K562 (cell line): ENCODE data around the gene MARK2. TPM values are rescaled to one million over a fixed set of nuclear protein-coding genes. Genes with fewer than 3 reads are reported as not detected.
A peak's percentile ranks its signal among the peaks of the same experiment; 100 is the strongest.

Experiments used
- ATAC-seq: fragments of 200-7000 bp; cut with Tn5 transposase; 3 replicates; pipeline ENCODE4 v1.9.1; 2020; ENCODE audit warnings: moderate library complexity
- BruUV-seq: library from RNA; stranded (reverse); fragments of 400-500 nt; replicated peaks from 2 replicates; lab custom pipeline; 2021; lab: Mats Ljungman, UMichigan
- CTCF ChIA-PET: fragments of 300-600 bp; formaldehyde crosslinking; extraction: SDS; loops from one replicate; lab custom pipeline; 2021; ENCODE audit warnings: low intra/inter-chr PET ratio; lab: Yijun Ruan, JAX
- POLR2A ChIA-PET: fragments of 300-600, 350-650 bp; sonication (Branson Sonifier 250); formaldehyde crosslinking; extraction: SDS; loops from one replicate; lab custom pipeline; 2021; ENCODE audit warnings: antibody characterized with exemption, inconsistent platforms; lab: Yijun Ruan, JAX
- DNase-seq, 4 experiments: peaks; one replicate each; pipeline versions ENCODE4 v3.0.0 to v3.0.0-alpha.2; 2011 to 2018; ENCODE audit warnings: low spot score in 3 of 4, mixed read lengths in 3 of 4; ENCODE audit errors: extremely low read depth in 1 of 4
- FAIRE-seq: peaks from 2 replicates; lab custom pipeline; 2011; peaks lifted over from hg19 to GRCh38; lab: Jason Lieb, UNC
- H2AFZ ChIP-seq: 2 replicates; pipeline ENCODE4 v1.6.0; 2011; ENCODE audit warnings: low read depth, low read length, control low read depth, inconsistent platforms
- H3K27ac ChIP-seq: fragments of 200-600 bp; 3 replicates; pipeline ENCODE4 v1.8.0; 2011; ENCODE audit warnings: low read depth, mild to moderate bottlenecking, control low read depth, inconsistent platforms, low read length, moderate library complexity, mixed read lengths; ENCODE audit errors: extremely low read depth
- H3K27me3 ChIP-seq, 2 experiments: fragments of 300-600 bp in 1 of 2; 2 replicates in 1 of 2; 3 replicates in 1 of 2; pipeline versions ENCODE4 v1.6.0 to v1.8.0; 2011; ENCODE audit warnings: inconsistent platforms in 2 of 2, low read length in 2 of 2, mild to moderate bottlenecking in 1 of 2, mixed read lengths in 1 of 2, moderate library complexity in 1 of 2; ENCODE audit not compliant: control insufficient read depth in 2 of 2, insufficient read depth in 2 of 2
- H3K36me3 ChIP-seq: fragments of 300-600 bp; 3 replicates; pipeline ENCODE4 v1.8.0; 2011; ENCODE audit warnings: mild to moderate bottlenecking, low read length, inconsistent platforms; ENCODE audit not compliant: control insufficient read depth, insufficient read depth
- H3K4me1 ChIP-seq, 2 experiments: fragments of 200-600 bp in 1 of 2; replicated peaks in 1 of 2; 2 replicates in 1 of 2; 3 replicates in 1 of 2; pipeline versions ENCODE4 v1.5.1 to v1.8.0; 2011; ENCODE audit warnings: inconsistent platforms in 2 of 2, low read length in 2 of 2, mild to moderate bottlenecking in 1 of 2, mixed read lengths in 1 of 2, moderate library complexity in 1 of 2; ENCODE audit not compliant: control insufficient read depth in 2 of 2, insufficient read depth in 2 of 2
- H3K4me2 ChIP-seq: 2 replicates; pipeline ENCODE4 v1.6.1; 2011; ENCODE audit warnings: low read length, control low read depth, inconsistent platforms, mixed read lengths; ENCODE audit not compliant: insufficient read depth
- H3K4me3 ChIP-seq: fragments of 200-600 bp; sonication (generic), shearing (Covaris generic); 2 replicates; pipeline ENCODE4 v1.5.1; 2016; ENCODE audit warnings: control low read depth, inconsistent platforms
- H3K79me2 ChIP-seq: fragments of 200-600 bp; 3 replicates; pipeline ENCODE4 v1.8.0; 2011; ENCODE audit warnings: low read length, inconsistent platforms; ENCODE audit not compliant: control insufficient read depth, insufficient read depth
- H3K9ac ChIP-seq, 2 experiments: 2 replicates each; pipeline versions ENCODE4 v1.6.0 to v1.6.1; 2011; ENCODE audit warnings: low read depth in 2 of 2, low read length in 2 of 2, control low read depth in 1 of 2, inconsistent platforms in 1 of 2, mild to moderate bottlenecking in 1 of 2, mixed read lengths in 1 of 2; ENCODE audit not compliant: insufficient read depth in 1 of 2
- H3K9me1 ChIP-seq: one replicate; pipeline ENCODE4 v1.6.0; 2011; ENCODE audit warnings: inconsistent platforms, mild to moderate bottlenecking, low read length, moderate library complexity; ENCODE audit not compliant: control insufficient read depth, insufficient read depth
- H3K9me3 ChIP-seq: replicated peaks from 2 replicates; pipeline ENCODE4 v1.5.1; 2011; ENCODE audit warnings: low read depth, low read length, inconsistent platforms; ENCODE audit not compliant: control insufficient read depth, insufficient read depth
- H4K20me1 ChIP-seq: replicated peaks from 2 replicates; pipeline ENCODE4 v1.6.1; 2011; ENCODE audit warnings: low read length, inconsistent platforms, mixed read lengths; ENCODE audit not compliant: control insufficient read depth, insufficient read depth
- ARNT ChIP-seq, 2 experiments: fragments of 450-650 bp; IDR thresholded peaks; 2 replicates each; pipeline ENCODE4 v1.6.1; 2016; ENCODE audit warnings: mild to moderate bottlenecking in 1 of 2
- BRD9 ChIP-seq: fragments of 450-650 bp; IDR thresholded peaks from 2 replicates; pipeline ENCODE4 v1.6.1; 2018; ENCODE audit warnings: low read depth; ENCODE audit not compliant: partially characterized antibody
- C11orf30 ChIP-seq: fragments of 450-650 bp; IDR thresholded peaks from 2 replicates; pipeline ENCODE4 v1.6.1; 2016; ENCODE audit warnings: low read depth, mild to moderate bottlenecking
- JUNB ChIP-seq: fragments of 450-650 bp; formaldehyde crosslinking; conservative IDR thresholded peaks from 2 replicates; pipeline ENCODE4 v1.4.0; 2020; ENCODE audit warnings: mild to moderate bottlenecking
- JUND ChIP-seq, 2 experiments: IDR thresholded peaks; 2 replicates in 1 of 2; 3 replicates in 1 of 2; pipeline ENCODE4 v1.6.1; 2011; ENCODE audit warnings: borderline replicate concordance in 2 of 2, low read depth in 2 of 2, low read length in 2 of 2, improper control_type of control experiment in 1 of 2, missing biosample characterization in 1 of 2, missing genetic modification characterization in 1 of 2, missing genetic modification reagents in 1 of 2
- NCOA2 ChIP-seq, 2 experiments: fragments of 450-650 bp; IDR thresholded peaks; 2 replicates each; pipeline ENCODE4 v1.6.1; 2018; ENCODE audit warnings: mild to moderate bottlenecking in 2 of 2, moderate library complexity in 1 of 2; ENCODE audit not compliant: partially characterized antibody in 2 of 2
- NCOR1 ChIP-seq: fragments of 450-650 bp; IDR thresholded peaks from 2 replicates; pipeline ENCODE4 v1.6.1; 2016; ENCODE audit warnings: mild to moderate bottlenecking, moderate library complexity
- PHTF2 ChIP-seq: fragments of 250-450 bp; sonication (Bioruptor Pico); IDR thresholded peaks from 2 replicates; pipeline ENCODE4 v1.5.0; 2021; ENCODE audit warnings: mild to moderate bottlenecking
- SMC3 ChIP-seq: conservative IDR thresholded peaks from 2 replicates; pipeline ENCODE4 v1.6.1; 2011; ENCODE audit warnings: low read depth, low read length, improper control_type of control experiment; ENCODE audit not compliant: insufficient read depth
- ZNF146 ChIP-seq: IDR thresholded peaks from one replicate; pipeline ENCODE4 v1.6.1; 2018; ENCODE audit warnings: missing compliant biosample characterization; ENCODE audit not compliant: unreplicated experiment
- ZNF766 ChIP-seq: fragments of 200-800 bp; sonication (Bioruptor generic); conservative IDR thresholded peaks from 2 replicates; pipeline ENCODE4 v1.6.1; 2016; ENCODE audit warnings: missing genetic modification characterization, missing compliant biosample characterization
- WGBS: fragments of 100-300 bp; shearing (Covaris generic); methylation state at CpG from one replicate; pipeline ENCODE4 v1.1.6; 2016; ENCODE audit warnings: low coverage, mixed read lengths; ENCODE audit not compliant: insufficient coverage; ENCODE audit errors: missing lambda C conversion rate; 5-methylcytosine and 5-hydroxymethylcytosine counted together
- in situ Hi-C: fragments of 300-500 bp; cut with MboI; formaldehyde crosslinking; loops from 4 replicates; pipeline ENCODE4 v1.15.0; 2018; ENCODE audit warnings: inconsistent platforms, mixed read lengths
- intact Hi-C: fragments of 100-400 bp; cut with micrococcal nuclease; formaldehyde crosslinking; loops from 2 replicates; pipeline ENCODE4 v1.14.2; 2022
- polyA plus RNA-seq, 8 experiments: library from polyadenylated mRNA; depleted of rRNA in 4 of 8; stranded (reverse) in 5 of 8; unstranded in 3 of 8; fragments of >200 nt; fragmentation: Nextera tagmentation in 2 of 8; fragmentation: Illumina TruSeq in 1 of 8; extraction: Ambion mirVana in 2 of 8; extraction: Trizol in 1 of 8; gene quantifications; 2 replicates each; pipeline versions ENCODE4 v1.2.1 to v1.2.3, GENCODE V29; 2011 to 2014; ENCODE audit warnings: inconsistent platforms in 1 of 8, missing spikeins in 1 of 8
- total RNA-seq, 7 experiments: library from RNA; depleted of rRNA in 6 of 7; stranded (reverse); fragments of >200 nt in 6 of 7; fragmentation: Illumina TruSeq in 2 of 7; extraction: Trizol in 2 of 7; gene quantifications; 2 replicates each; pipeline versions ENCODE4 v1.2.1 to v1.2.3, GENCODE V29; 2011 to 2021; ENCODE audit warnings: low replicate concordance in 1 of 7
- TF ChIP-seq, protein P1 (sequence below): fragments of 450-650 bp; IDR thresholded peaks from 2 replicates; pipeline ENCODE4 v1.6.1; 2016; ENCODE audit warnings: low read depth, mild to moderate bottlenecking, moderate library complexity
- TF ChIP-seq, protein P2 (sequence below): fragments of 450-650 bp; conservative IDR thresholded peaks from 2 replicates; pipeline ENCODE4 v1.6.1; 2016; ENCODE audit warnings: missing genetic modification characterization, low read depth, mild to moderate bottlenecking, missing compliant biosample characterization, moderate library complexity
- TF ChIP-seq, protein P3 (sequence below): sonication (generic); formaldehyde crosslinking; IDR thresholded peaks from 2 replicates; pipeline ENCODE4 v1.8.1; 2023; ENCODE audit warnings: mild to moderate bottlenecking, missing genetic modification reagents, moderate library complexity

Gene MARK2
- total and polyA plus RNA-seq, 9 of the 15 experiments (the other 6 are each of a cell fraction or from before 2014, with no cell fraction given) = 0.32 to 43.5 (median 15.1) TPM

DNA sequence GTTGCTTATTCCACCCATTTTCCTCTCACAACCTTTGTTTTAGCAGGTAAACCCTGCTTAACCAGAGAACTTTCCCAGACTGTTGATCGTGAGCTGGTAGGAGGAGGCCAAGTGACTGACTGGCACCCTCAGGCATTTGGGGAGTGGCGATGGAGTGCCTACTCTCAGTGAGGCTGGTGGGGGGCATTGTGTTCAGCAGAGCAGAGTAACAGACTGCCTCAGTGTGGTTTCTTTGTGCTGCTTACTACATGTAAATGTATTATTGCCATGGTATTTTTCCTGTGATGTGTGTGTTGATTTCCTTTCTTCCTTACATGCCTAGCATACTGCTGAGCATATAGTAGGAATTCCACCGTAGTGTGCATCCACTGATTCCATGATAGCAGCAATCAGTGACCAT is 2.6 kb downstream of the MARK2 start (continued):
- TF ChIP-seq, protein P1, sequence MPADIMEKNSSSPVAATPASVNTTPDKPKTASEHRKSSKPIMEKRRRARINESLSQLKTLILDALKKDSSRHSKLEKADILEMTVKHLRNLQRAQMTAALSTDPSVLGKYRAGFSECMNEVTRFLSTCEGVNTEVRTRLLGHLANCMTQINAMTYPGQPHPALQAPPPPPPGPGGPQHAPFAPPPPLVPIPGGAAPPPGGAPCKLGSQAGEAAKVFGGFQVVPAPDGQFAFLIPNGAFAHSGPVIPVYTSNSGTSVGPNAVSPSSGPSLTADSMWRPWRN = no peak
- TF ChIP-seq JUNB (CRISPR knock-in tag) (no peak), NCOR1 (no peak), JUND (IDR thresholded peaks at IDR 0.05; ENCODE audit: borderline replicate concordance, low read depth, low read length) (no peak), JUND (tag; IDR thresholded peaks at IDR 0.05; ENCODE audit: borderline replicate concordance, low read depth, low read length) (no peak)

DNA sequence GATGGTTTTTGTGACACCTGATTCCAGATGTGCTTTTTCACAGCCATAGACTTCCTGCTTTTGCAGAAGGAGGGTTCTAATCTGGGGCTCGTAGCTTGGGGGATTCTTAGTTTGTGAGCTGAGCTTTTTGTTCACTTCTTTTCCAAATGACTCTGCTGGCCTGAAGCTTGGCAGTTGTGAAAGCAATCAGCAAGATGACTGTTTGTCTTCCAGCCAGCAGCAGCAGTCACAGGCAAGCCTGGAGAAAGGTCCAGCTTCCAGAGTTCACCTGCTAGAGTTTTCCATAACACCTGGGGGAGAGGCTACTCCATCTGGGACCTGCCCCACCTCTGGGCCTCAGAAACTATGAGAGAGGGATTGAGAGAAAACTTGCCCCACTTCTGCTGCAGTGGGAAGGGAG is 4.1 kb downstream of the MARK2 start:
- ChIA-PET CTCF (no interaction called here), POLR2A (interaction anchor here (0.6 to 0.8 kb wide), 3 partner anchors 32 to 44 kb away, joined by 3 to 4 read pairs (median 4); no protein-coding TSS in a partner anchor)
- Histone ChIP-seq H3K4me2 (no peak overlapping the region), H3K27me3 (no peaks in the 10 kb centered on the region), H3K9me3 (no peaks in the 10 kb centered on the region), H3K9me1 (peaks cover 5% of the 10 kb centered on the region), H4K20me1 (peaks cover 50% of the 10 kb centered on the region), H2AFZ (no peak overlapping the region), H3K36me3 (peaks cover 48% of the 10 kb centered on the region; the same call in 2 of the 3 replicates), H3K79me2 (peaks cover 86% of the 10 kb centered on the region), H3K27ac (no peak overlapping the region), H3K4me1 (peaks cover 31 to 38% of the 10 kb centered on the region in 2 experiments), H3K4me3 (no peak overlapping the region), H3K9ac (peak overlapping the region in 1 of 2 experiments; percentile 39; a peak in 1 of 4 replicates)
- in situ Hi-C loops = no loop called here
- no peak for DNase-seq
- ATAC-seq = no peak
- no peak for TF ChIP-seq NCOA2 (IDR thresholded peaks at IDR 0.05; ENCODE audit: partially characterized antibody in 2 of 2)
- TF ChIP-seq, protein P2, sequence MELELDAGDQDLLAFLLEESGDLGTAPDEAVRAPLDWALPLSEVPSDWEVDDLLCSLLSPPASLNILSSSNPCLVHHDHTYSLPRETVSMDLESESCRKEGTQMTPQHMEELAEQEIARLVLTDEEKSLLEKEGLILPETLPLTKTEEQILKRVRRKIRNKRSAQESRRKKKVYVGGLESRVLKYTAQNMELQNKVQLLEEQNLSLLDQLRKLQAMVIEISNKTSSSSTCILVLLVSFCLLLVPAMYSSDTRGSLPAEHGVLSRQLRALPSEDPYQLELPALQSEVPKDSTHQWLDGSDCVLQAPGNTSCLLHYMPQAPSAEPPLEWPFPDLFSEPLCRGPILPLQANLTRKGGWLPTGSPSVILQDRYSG (tag) = no peak
- no peak for TF ChIP-seq PHTF2 (CRISPR knock-in tag)
- no peak for TF ChIP-seq SMC3
- TF ChIP-seq ARNT (IDR thresholded peaks at IDR 0.05) = no peak
- TF ChIP-seq ZNF146 (CRISPR knock-in tag) = no peak
- no peak for TF ChIP-seq C11orf30
- TF ChIP-seq, protein P3, sequence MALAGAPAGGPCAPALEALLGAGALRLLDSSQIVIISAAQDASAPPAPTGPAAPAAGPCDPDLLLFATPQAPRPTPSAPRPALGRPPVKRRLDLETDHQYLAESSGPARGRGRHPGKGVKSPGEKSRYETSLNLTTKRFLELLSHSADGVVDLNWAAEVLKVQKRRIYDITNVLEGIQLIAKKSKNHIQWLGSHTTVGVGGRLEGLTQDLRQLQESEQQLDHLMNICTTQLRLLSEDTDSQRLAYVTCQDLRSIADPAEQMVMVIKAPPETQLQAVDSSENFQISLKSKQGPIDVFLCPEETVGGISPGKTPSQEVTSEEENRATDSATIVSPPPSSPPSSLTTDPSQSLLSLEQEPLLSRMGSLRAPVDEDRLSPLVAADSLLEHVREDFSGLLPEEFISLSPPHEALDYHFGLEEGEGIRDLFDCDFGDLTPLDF = no peak
- no peak for TF ChIP-seq BRD9
- no peak for TF ChIP-seq ZNF766
- 64% methylated on average over 1 of the region's 1 CpG for WGBS
- no peak for FAIRE-seq
- intact Hi-C loops = no loop called here
- no TSS peak for BruUV-seq
